SU-DHL-6 (cell line): ENCODE results near the gene SH3RF3.

Source experiments
- H2AFZ ChIP-seq: fragments of 200-600 bp; sonication (generic); 2 replicates; pipeline ENCODE4 v1.6.1; 2014; ENCODE audit warnings: low read depth, mild to moderate bottlenecking, moderate library complexity, mixed read lengths, antibody characterized with exemption, low read length; ENCODE audit not compliant: severe bottlenecking
- H3F3A ChIP-seq: fragments of 200-600 bp; shearing (Covaris generic); 2 replicates; pipeline ENCODE4 v1.6.0; 2016; ENCODE audit warnings: antibody characterized with exemption, mild to moderate bottlenecking; ENCODE audit not compliant: insufficient read depth
- H3K27ac ChIP-seq: fragments of 200-600 bp; sonication (generic); 2 replicates; pipeline ENCODE4 v1.5.1; 2016; ENCODE audit warnings: low read depth, mild to moderate bottlenecking, low read length, moderate library complexity, mixed read lengths
- H3K27me3 ChIP-seq: fragments of 200-600 bp; sonication (generic), shearing (Covaris generic); 2 replicates; pipeline ENCODE4 v1.6.0; 2014; ENCODE audit warnings: mild to moderate bottlenecking, low read length
- H3K36me3 ChIP-seq: fragments of 200-600 bp; sonication (generic); 2 replicates; pipeline ENCODE4 v1.6.1; 2014; ENCODE audit warnings: mild to moderate bottlenecking, low read length, mixed read lengths
- H3K4me2 ChIP-seq: fragments of 300-600, 200-600 bp; shearing (Covaris generic), sonication (generic); 2 replicates; pipeline ENCODE4 v1.6.0; 2014; ENCODE audit warnings: low read length, low read depth, mild to moderate bottlenecking; ENCODE audit not compliant: poor library complexity, severe bottlenecking
- H3K4me3 ChIP-seq: fragments of 200-600 bp; sonication (generic); 2 replicates; pipeline ENCODE4 v1.5.1; 2014; ENCODE audit warnings: antibody characterized with exemption, low read length, mild to moderate bottlenecking, mixed read lengths; ENCODE audit not compliant: insufficient read depth, poor library complexity, severe bottlenecking
- H3K79me2 ChIP-seq: fragments of 200-600 bp; sonication (generic); 2 replicates; pipeline ENCODE4 v1.6.1; 2014; ENCODE audit warnings: mild to moderate bottlenecking, low read length, moderate library complexity; ENCODE audit not compliant: insufficient read depth
- H3K9ac ChIP-seq: fragments of 200-600 bp; sonication (generic); 2 replicates; pipeline ENCODE4 v1.7.0; 2014; ENCODE audit warnings: mild to moderate bottlenecking, low read length
- H3K9me2 ChIP-seq: fragments of 200-600 bp; sonication (generic); replicated peaks from 2 replicates; pipeline ENCODE4 v1.6.1; 2014; ENCODE audit warnings: low read length; ENCODE audit not compliant: insufficient read depth
- H3K9me3 ChIP-seq: fragments of 200-600 bp; sonication (generic); 2 replicates; pipeline ENCODE4 v1.6.1; 2014; ENCODE audit warnings: low read length, mixed read lengths; ENCODE audit not compliant: insufficient read depth
- H4K20me1 ChIP-seq: fragments of 200-600 bp; sonication (generic); 2 replicates; pipeline ENCODE4 v1.6.1; 2014; ENCODE audit warnings: low read depth, mild to moderate bottlenecking, antibody characterized with exemption, low read length, moderate library complexity, mixed read lengths
- CTCF ChIP-seq: fragments of 200-600 bp; sonication (generic); IDR thresholded peaks from one replicate; pipeline ENCODE4 v1.5.1; 2017; ENCODE audit warnings: antibody characterized with exemption, mild to moderate bottlenecking, low read length, moderate library complexity; ENCODE audit not compliant: insufficient read depth, poor library complexity, severe bottlenecking
- EZH2phosphoT487 ChIP-seq: fragments of 200-600 bp; sonication (generic), shearing (Covaris generic); conservative IDR thresholded peaks from 2 replicates; pipeline ENCODE4 v1.6.1; 2018; ENCODE audit warnings: mild to moderate bottlenecking, antibody characterized with exemption, low read length, moderate library complexity, mixed read lengths

The SH3RF3 gene

DNA sequence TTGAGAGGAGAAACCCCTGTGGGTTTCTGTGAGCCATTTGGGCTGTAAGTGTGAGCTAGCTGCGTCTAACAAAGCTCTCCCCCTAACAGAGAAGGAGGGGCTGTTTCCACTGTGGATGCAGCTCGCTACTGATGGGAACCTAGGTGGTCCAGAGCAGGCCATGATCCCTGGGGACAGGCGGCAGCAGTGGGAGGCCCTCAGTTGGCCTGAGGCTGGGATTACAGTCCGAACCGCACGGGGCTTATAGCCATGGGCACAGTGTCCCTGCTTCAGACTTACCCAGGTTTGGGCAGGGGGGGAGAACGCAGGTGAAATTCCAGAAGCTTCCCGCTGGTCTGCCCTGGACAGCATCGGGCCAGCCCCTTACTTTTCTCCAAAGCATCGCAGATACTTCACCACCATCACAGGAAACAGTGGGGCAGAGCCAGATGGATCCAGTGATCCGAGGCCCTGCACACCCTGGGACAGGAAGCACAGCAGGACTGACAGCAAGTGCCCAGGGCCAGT, 345.4 kb downstream of the SH3RF3 start:
- no peak for TF ChIP-seq EZH2phosphoT487
- TF ChIP-seq CTCF: no peak
- H3K4me3 ChIP-seq: no peak overlapping the region
- H3K27me3 ChIP-seq: no peaks in the 10 kb centered on the region
- no peaks in the 10 kb centered on the region for H3K9me2 ChIP-seq
- H3K9ac ChIP-seq: no peak overlapping the region
- H3K4me2 ChIP-seq: no peak overlapping the region
- no peak overlapping the region for H2AFZ ChIP-seq
- H3K79me2 ChIP-seq: no peaks in the 10 kb centered on the region
- no peaks in the 10 kb centered on the region for H3F3A ChIP-seq
- H3K9me3 ChIP-seq: no peaks in the 10 kb centered on the region
- H4K20me1 ChIP-seq: no peaks in the 10 kb centered on the region
- no peak overlapping the region for H3K27ac ChIP-seq
- no peaks in the 10 kb centered on the region for H3K36me3 ChIP-seq

DNA sequence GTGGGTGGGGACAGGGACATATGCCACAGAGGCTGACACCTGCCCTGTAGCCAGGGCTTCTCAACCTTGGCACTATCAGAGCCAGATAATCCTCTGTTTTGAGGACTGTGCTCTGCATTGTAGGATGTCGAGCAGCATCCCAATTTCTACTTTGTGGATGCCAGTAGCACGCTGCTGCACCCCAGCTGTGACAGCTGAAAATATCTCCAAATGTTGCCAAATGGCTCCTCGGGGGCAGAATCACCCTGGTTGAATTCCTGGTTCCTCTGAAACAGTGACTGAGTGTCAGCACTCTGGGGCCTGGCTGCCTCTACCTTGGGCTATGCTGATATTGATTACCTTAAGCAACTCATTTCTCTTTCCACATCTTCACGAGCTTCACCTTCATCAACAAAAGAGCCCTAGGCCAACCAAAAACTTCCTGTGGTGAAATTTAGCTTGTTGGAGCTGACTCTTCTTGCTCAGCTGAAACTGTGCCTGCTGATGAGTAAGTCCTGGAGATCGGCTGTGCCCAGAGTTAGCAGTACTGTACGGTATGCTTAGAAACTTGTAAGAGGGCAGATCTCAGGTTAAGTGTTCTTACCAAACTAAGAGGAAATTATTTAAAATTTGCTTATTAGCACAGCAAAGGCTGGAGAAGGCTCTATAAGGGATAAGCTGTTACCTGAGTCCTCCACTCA, 346.7 kb downstream of the SH3RF3 start:
- Histone ChIP-seq H3K4me2 (no peak overlapping the region), H3K79me2 (no peaks in the 10 kb centered on the region), H2AFZ (no peak overlapping the region), H3K36me3 (no peaks in the 10 kb centered on the region), H3K9ac (no peak overlapping the region), H3K9me2 (no peaks in the 10 kb centered on the region), H3F3A (no peaks in the 10 kb centered on the region), H4K20me1 (no peaks in the 10 kb centered on the region), H3K27me3 (no peaks in the 10 kb centered on the region), H3K4me3 (no peak overlapping the region), H3K9me3 (no peaks in the 10 kb centered on the region), H3K27ac (no peak overlapping the region)
- no peak for TF ChIP-seq CTCF
- TF ChIP-seq EZH2phosphoT487: no peak

DNA sequence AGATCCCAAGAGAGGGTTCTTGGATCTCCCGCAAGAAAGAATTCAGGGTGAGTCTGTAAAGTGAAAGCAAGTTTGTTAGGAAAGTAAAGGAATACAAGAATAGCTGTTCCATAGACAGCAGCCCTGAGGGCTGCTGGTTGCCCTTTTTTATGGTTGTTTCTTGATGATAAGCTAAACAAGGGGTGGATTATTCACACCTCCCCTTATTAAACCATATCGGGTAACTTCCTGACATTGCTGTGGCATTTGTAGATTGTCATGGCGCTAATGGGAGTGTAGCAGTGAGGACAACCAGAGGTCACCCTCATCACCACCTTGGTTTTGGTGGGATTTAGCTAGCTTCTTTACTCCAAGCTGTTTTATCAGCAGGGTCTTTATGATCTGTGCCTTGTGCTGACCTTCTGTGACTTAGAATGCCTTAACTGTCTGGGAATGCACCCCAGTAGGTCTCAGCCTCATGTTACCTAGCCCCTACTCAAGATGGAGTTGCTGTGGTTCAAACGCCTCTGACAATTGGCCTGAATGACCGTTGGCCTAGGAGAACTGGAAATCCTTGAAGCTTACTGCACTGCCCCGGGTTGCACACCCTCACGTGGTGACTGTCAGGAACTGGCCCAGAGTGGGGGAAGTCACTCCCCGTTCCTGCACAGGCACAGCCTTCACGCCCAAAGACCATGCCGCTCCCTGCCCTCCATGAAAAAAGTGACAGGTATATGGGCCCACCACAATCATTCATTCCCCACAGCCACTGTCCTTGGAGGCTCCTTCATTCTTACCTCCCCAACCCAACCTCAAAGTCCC, 347.8 kb downstream of the SH3RF3 start:
- no peaks in the 10 kb centered on the region for H3K9me3 ChIP-seq
- H3K9me2 ChIP-seq: no peaks in the 10 kb centered on the region
- no peaks in the 10 kb centered on the region for H4K20me1 ChIP-seq
- no peaks in the 10 kb centered on the region for H3K79me2 ChIP-seq
- H3K9ac ChIP-seq: no peak overlapping the region
- H3K27me3 ChIP-seq: no peaks in the 10 kb centered on the region
- TF ChIP-seq EZH2phosphoT487 (no peak), CTCF (no peak)
- no peaks in the 10 kb centered on the region for H3F3A ChIP-seq
- no peaks in the 10 kb centered on the region for H3K36me3 ChIP-seq
- H3K4me3 ChIP-seq: no peak overlapping the region
- no peak overlapping the region for H3K27ac ChIP-seq
- H3K4me2 ChIP-seq: no peak overlapping the region
- no peak overlapping the region for H2AFZ ChIP-seq
